NAMALWA (cell line): ENCODE data around the gene CMTR1.

Experiments
- DNase-seq: peaks from one replicate; pipeline ENCODE4 v3.0.0-alpha.2; 2015; ENCODE audit warnings: low spot score

The CMTR1 gene

GRCh38 chr6:37479266-37479854 is 46.3 kb downstream of the CMTR1 start:
- no peak for DNase-seq

- no peak for DNase-seq
Observed at GRCh38 chr6:37480118-37480736, 47.2 kb downstream of the CMTR1 start.

GRCh38 chr6:37480951-37481534 is 48.0 kb downstream of the CMTR1 start:
- DNase-seq = no peak

GRCh38 chr6:37481711-37482605 is 48.9 kb downstream of the CMTR1 start:
- DNase-seq = no peak

GRCh38 chr6:37482606-37483251 is 49.7 kb downstream of the CMTR1 start:
- no peak for DNase-seq

GRCh38 chr6:37483252-37483901 is 50.4 kb downstream of the CMTR1 start:
- no peak for DNase-seq

GRCh38 chr6:37483917-37484785 is 51.1 kb downstream of the CMTR1 start:
- DNase-seq = peak; percentile 68

- no peak for DNase-seq
Observed at GRCh38 chr6:37484786-37485170, 51.8 kb downstream of the CMTR1 start.

GRCh38 chr6:37485291-37485702 is 52.3 kb downstream of the CMTR1 start:
- peak; percentile 27 for DNase-seq

- DNase-seq = no peak
Observed at GRCh38 chr6:37486121-37486839, 53.3 kb downstream of the CMTR1 start.

- no peak for DNase-seq
Observed at GRCh38 chr6:37487591-37488380, 54.8 kb downstream of the CMTR1 start.

GRCh38 chr6:37488476-37488875 is 55.5 kb downstream of the CMTR1 start:
- DNase-seq = no peak

GRCh38 chr6:37489697-37490336 is 56.8 kb downstream of the CMTR1 start:
- peak; percentile 44 for DNase-seq

GRCh38 chr6:37490536-37491170 is 57.6 kb downstream of the CMTR1 start:
- DNase-seq = no peak

GRCh38 chr6:37491171-37491829 is 58.3 kb downstream of the CMTR1 start:
- DNase-seq = no peak

GRCh38 chr6:37491830-37492208 is 58.8 kb downstream of the CMTR1 start:
- no peak for DNase-seq

GRCh38 chr6:37492236-37492972 is 59.4 kb downstream of the CMTR1 start:
- no peak for DNase-seq
